PC-3 (cell line): ENCODE measurements around the gene ACAP2.

ENCODE experiments used
- EZH2 ChIP-seq: fragments of 300-600 bp; sonication (generic); IDR thresholded peaks from one replicate; pipeline ENCODE4 v1.6.1; 2017; ENCODE audit warnings: antibody characterized with exemption, mild to moderate bottlenecking, low read length; ENCODE audit not compliant: unreplicated experiment
- EZH2phosphoT487 ChIP-seq: fragments of 300-600 bp; sonication (generic); IDR thresholded peaks from 2 replicates; pipeline ENCODE4 v1.6.1; 2018; ENCODE audit warnings: mild to moderate bottlenecking, antibody characterized with exemption, low read length, borderline replicate concordance
- TF ChIP-seq, protein P1 (sequence below): fragments of 300-600 bp; sonication (generic); conservative IDR thresholded peaks from 2 replicates; pipeline ENCODE4 v1.5.1; 2017; ENCODE audit warnings: antibody characterized with exemption, low read depth, mild to moderate bottlenecking, low read length

DNA sequence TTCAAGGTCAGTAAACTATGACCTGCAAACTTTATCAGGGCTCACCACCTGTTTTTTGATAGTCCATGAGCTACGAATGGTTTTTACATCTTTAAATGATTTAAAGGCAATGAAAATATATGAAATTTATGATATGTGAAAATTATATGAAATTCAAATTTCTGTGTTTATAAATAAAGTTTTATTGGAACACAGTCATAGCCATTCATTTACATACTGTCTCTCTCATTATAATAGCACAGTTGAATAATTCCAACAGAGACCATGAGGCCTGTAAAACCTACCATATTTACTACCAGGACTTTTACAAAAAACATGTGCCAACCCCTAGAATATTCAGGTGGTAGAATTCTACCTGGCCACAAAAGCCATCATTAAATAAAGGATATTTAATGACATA, 107.9 kb downstream of the ACAP2 start:
- TF ChIP-seq, protein P1, sequence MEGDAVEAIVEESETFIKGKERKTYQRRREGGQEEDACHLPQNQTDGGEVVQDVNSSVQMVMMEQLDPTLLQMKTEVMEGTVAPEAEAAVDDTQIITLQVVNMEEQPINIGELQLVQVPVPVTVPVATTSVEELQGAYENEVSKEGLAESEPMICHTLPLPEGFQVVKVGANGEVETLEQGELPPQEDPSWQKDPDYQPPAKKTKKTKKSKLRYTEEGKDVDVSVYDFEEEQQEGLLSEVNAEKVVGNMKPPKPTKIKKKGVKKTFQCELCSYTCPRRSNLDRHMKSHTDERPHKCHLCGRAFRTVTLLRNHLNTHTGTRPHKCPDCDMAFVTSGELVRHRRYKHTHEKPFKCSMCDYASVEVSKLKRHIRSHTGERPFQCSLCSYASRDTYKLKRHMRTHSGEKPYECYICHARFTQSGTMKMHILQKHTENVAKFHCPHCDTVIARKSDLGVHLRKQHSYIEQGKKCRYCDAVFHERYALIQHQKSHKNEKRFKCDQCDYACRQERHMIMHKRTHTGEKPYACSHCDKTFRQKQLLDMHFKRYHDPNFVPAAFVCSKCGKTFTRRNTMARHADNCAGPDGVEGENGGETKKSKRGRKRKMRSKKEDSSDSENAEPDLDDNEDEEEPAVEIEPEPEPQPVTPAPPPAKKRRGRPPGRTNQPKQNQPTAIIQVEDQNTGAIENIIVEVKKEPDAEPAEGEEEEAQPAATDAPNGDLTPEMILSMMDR: no peak
- TF ChIP-seq EZH2 (no peak), EZH2phosphoT487 (no peak)
